MM.1S (cell line): Measurements from ENCODE around the gene OR2V2.

Experiments used
- DNase-seq: peaks from one replicate; pipeline ENCODE4 v3.0.0-alpha.2; 2015
- H2AFZ ChIP-seq: fragments of 300-600 bp; sonication (generic); 2 replicates; pipeline ENCODE4 v1.6.0; 2016; ENCODE audit warnings: antibody characterized with exemption, low read length
- H3F3A ChIP-seq: fragments of 300-600 bp; sonication (generic); 2 replicates; pipeline ENCODE4 v1.6.1; 2016; ENCODE audit warnings: mild to moderate bottlenecking, antibody characterized with exemption, low read length, moderate library complexity, mixed read lengths; ENCODE audit not compliant: insufficient read depth
- H3K27ac ChIP-seq: fragments of 300-600 bp; sonication (generic); 2 replicates; pipeline ENCODE4 v1.5.1; 2016; ENCODE audit warnings: mild to moderate bottlenecking, low read length
- H3K27me3 ChIP-seq: fragments of 300-600 bp; sonication (generic); replicated peaks from 2 replicates; pipeline ENCODE4 v1.6.0; 2016; ENCODE audit warnings: low read length; ENCODE audit not compliant: insufficient read depth
- H3K36me3 ChIP-seq: fragments of 300-600 bp; sonication (generic); replicated peaks from 2 replicates; pipeline ENCODE4 v1.6.1; 2016; ENCODE audit warnings: mild to moderate bottlenecking, low read length, mixed read lengths; ENCODE audit not compliant: insufficient read depth
- H3K4me1 ChIP-seq: fragments of 300-600 bp; sonication (generic); 2 replicates; pipeline ENCODE4 v1.6.1; 2016; ENCODE audit warnings: low read length, mixed read lengths
- H3K4me2 ChIP-seq: fragments of 300-600 bp; sonication (generic); 2 replicates; pipeline ENCODE4 v1.6.0; 2016; ENCODE audit warnings: low read depth, low read length
- H3K4me3 ChIP-seq: fragments of 300-600 bp; sonication (generic); 2 replicates; pipeline ENCODE4 v1.5.1; 2016; ENCODE audit warnings: low read length, mixed read lengths
- H3K79me2 ChIP-seq: fragments of 300-600 bp; sonication (generic); 2 replicates; pipeline ENCODE4 v1.6.1; 2016; ENCODE audit warnings: mixed run types, low read length, mixed read lengths
- H3K9ac ChIP-seq: fragments of 300-600 bp; sonication (generic); 2 replicates; pipeline ENCODE4 v1.6.1; 2016; ENCODE audit warnings: low read length, mixed read lengths
- H3K9me2 ChIP-seq: fragments of 300-600 bp; sonication (generic); replicated peaks from 2 replicates; pipeline ENCODE4 v1.6.1; 2016; ENCODE audit warnings: mild to moderate bottlenecking, low read length, mixed read lengths; ENCODE audit not compliant: insufficient read depth
- H3K9me3 ChIP-seq: fragments of 300-600 bp; sonication (generic); replicated peaks from 2 replicates; pipeline ENCODE4 v1.6.1; 2016; ENCODE audit warnings: mild to moderate bottlenecking, low read length, mixed read lengths; ENCODE audit not compliant: insufficient read depth
- H4K20me1 ChIP-seq: fragments of 300-600 bp; sonication (generic); 2 replicates; pipeline ENCODE4 v1.6.1; 2016; ENCODE audit warnings: mild to moderate bottlenecking, low read length, moderate library complexity, mixed read lengths; ENCODE audit not compliant: insufficient read depth
- EZH2 ChIP-seq: fragments of 300-600 bp; sonication (generic); optimal IDR thresholded peaks from 2 replicates; pipeline ENCODE3; 2017; ENCODE audit warnings: low read depth, mild to moderate bottlenecking, antibody characterized with exemption, low read length, mixed read lengths
- EZH2phosphoT487 ChIP-seq: fragments of 300-600 bp; sonication (generic); IDR thresholded peaks from 2 replicates; pipeline ENCODE4 v1.6.1; 2018; ENCODE audit warnings: antibody characterized with exemption, low read length
- TF ChIP-seq, protein P1 (sequence below): fragments of 300-600 bp; sonication (generic); IDR thresholded peaks from 2 replicates; pipeline ENCODE4 v1.5.1; 2016; ENCODE audit warnings: antibody characterized with exemption, low read length, mixed read lengths

OR2V2 gene

DNA sequence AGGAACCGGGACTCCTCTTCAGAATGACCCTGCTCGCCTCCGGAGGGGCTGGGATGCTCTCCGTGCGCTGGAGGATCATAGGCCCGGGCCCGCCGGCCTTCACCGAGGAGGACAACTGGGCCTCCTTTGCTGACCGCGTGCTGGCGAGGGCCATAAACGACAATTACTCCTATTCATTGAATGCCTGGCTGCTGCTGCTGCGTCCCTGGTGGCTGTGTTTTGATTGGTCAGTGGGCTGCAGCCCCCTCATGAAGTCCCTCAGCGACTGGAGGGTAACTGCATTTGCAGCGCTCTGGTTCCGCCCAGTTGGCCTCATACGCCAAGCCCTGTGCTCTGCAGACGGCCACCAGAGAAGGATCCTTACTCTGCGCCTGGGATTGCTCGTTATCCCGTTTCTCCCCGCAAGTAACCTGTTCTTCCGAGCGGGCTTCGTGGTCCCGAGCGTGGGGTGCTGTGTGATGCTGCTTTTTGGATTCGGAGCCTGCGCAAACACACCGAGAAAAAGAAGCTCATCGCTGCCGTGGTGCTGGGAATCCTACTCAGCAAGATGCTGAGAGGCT lies 33.0 kb upstream of the OR2V2 start:
- Histone ChIP-seq H3K27ac (no peak overlapping the region), H3F3A (no peaks in the 10 kb centered on the region), H3K4me3 (no peak overlapping the region), H4K20me1 (no peaks in the 10 kb centered on the region), H3K4me2 (no peak overlapping the region), H3K4me1 (no peaks in the 10 kb centered on the region), H3K9me2 (no peaks in the 10 kb centered on the region), H3K79me2 (no peaks in the 10 kb centered on the region), H3K27me3 (peaks cover 35% of the 10 kb centered on the region), H3K9ac (no peak overlapping the region), H3K9me3 (no peaks in the 10 kb centered on the region), H2AFZ (no peak overlapping the region), H3K36me3 (no peaks in the 10 kb centered on the region)
- DNase-seq, result no peak
- TF ChIP-seq EZH2, result no peak
- TF ChIP-seq EZH2phosphoT487, result no peak
- TF ChIP-seq, protein P1, sequence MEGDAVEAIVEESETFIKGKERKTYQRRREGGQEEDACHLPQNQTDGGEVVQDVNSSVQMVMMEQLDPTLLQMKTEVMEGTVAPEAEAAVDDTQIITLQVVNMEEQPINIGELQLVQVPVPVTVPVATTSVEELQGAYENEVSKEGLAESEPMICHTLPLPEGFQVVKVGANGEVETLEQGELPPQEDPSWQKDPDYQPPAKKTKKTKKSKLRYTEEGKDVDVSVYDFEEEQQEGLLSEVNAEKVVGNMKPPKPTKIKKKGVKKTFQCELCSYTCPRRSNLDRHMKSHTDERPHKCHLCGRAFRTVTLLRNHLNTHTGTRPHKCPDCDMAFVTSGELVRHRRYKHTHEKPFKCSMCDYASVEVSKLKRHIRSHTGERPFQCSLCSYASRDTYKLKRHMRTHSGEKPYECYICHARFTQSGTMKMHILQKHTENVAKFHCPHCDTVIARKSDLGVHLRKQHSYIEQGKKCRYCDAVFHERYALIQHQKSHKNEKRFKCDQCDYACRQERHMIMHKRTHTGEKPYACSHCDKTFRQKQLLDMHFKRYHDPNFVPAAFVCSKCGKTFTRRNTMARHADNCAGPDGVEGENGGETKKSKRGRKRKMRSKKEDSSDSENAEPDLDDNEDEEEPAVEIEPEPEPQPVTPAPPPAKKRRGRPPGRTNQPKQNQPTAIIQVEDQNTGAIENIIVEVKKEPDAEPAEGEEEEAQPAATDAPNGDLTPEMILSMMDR, result no peak

DNA sequence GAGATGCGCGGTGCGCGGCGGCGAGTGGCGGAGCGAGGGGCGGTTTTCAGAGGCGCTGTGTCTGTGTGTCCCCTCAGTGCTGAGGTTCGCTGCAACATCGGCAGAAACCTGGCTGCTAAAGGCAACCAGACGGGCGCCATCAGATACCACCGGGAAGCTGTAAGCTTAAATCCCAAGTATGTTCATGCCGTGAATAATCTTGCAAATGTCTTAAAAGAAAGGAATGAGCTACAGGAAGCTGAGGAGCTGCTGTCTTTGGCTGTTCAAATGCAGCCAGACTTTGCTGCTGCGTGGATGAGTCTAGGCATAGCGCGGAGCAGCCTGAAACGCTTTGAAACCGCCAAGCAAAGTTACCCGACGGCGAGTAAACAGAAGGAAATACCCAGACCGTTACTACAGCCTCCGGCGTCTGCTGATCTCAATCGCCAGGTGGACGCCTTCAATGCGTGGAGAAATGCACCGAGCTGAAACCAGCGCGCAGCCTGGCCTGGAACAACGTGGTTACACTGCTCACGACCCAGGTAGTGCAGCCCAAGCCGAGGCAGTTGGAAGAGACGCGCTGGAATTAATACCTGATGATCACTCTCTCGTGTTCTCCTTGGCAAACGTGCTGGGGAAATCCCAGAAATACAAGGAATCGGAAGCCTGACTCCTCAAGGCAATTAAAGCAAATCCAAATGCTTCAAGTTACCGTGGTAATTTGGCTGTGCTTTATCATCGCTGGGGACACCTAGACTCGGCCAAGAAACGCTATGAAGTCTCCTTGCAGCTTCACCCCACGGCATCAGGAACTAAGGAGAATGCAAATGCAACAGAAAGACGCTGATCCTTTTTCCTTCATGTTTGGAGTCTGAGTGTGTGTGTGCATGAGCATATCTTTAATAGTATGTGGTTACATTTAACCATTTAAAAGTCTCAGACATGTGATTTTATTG lies 32.3 kb upstream of the OR2V2 start:
- H3K36me3 ChIP-seq, result no peaks in the 10 kb centered on the region
- no peaks in the 10 kb centered on the region for H4K20me1 ChIP-seq
- H3K9me3 ChIP-seq, result no peaks in the 10 kb centered on the region
- H3K27ac ChIP-seq, result no peak overlapping the region
- no peak overlapping the region for H3K4me2 ChIP-seq
- no peaks in the 10 kb centered on the region for H3F3A ChIP-seq
- no peaks in the 10 kb centered on the region for H3K79me2 ChIP-seq
- H3K4me1 ChIP-seq, result no peaks in the 10 kb centered on the region
- no peak overlapping the region for H3K9ac ChIP-seq
- no peaks in the 10 kb centered on the region for H3K9me2 ChIP-seq
- peaks cover 35% of the 10 kb centered on the region for H3K27me3 ChIP-seq
- TF ChIP-seq EZH2 (no peak), EZH2phosphoT487 (no peak)
- TF ChIP-seq, protein P1, result no peak
- no peak overlapping the region for H2AFZ ChIP-seq
- no peak overlapping the region for H3K4me3 ChIP-seq
- DNase-seq, result no peak

DNA sequence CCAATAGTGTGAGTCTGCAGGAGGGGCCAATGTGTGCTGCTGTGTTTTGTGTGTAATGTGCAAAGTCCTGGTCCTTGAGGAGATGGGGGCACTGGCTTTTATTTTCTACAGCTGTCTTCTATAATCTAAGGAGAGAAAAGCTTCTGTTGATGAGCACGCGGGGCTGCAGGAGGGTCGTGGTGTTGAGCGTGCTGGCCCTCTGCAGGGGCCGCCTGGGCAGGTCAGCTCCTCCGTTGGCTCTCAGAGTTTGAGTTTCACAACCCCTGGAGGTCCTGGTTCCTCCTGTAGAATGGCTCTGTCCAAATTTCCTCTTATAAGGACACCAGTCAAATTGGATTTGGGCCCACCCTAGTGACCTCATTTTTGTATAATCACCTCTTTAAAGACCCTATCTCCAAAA lies 29.0 kb upstream of the OR2V2 start:
- peaks cover 39% of the 10 kb centered on the region for H3K27me3 ChIP-seq
- DNase-seq, result no peak
- H3K79me2 ChIP-seq, result no peaks in the 10 kb centered on the region

More for the DNA sequence above, 29.0 kb upstream of the OR2V2 start:
- Histone ChIP-seq H4K20me1 (no peaks in the 10 kb centered on the region), H2AFZ (no peak overlapping the region), H3K9me3 (no peaks in the 10 kb centered on the region), H3K9ac (no peak overlapping the region), H3F3A (no peaks in the 10 kb centered on the region), H3K4me2 (no peak overlapping the region), H3K4me1 (no peaks in the 10 kb centered on the region), H3K27ac (no peak overlapping the region), H3K9me2 (no peaks in the 10 kb centered on the region), H3K36me3 (no peaks in the 10 kb centered on the region), H3K4me3 (no peak overlapping the region)
- TF ChIP-seq EZH2 (no peak), EZH2phosphoT487 (no peak)
- TF ChIP-seq, protein P1, result no peak
